HFF-Myc (cell line): Measurements from ENCODE around the gene CSNK1G2.

Source experiments
- DNase-seq: peaks from one replicate; pipeline ENCODE4 v3.0.0-alpha.2; 2011; ENCODE audit warnings: low read depth; ENCODE audit errors: extremely low read depth
- H3K4me3 ChIP-seq: replicated peaks from 2 replicates; pipeline ENCODE4 v1.5.1; 2011; ENCODE audit warnings: low read depth, mild to moderate bottlenecking, control low read depth, low read length
- CTCF ChIP-seq: IDR thresholded peaks from 2 replicates; pipeline ENCODE4 v1.5.1; 2012; ENCODE audit warnings: mild to moderate bottlenecking, low read depth, low read length, control low read depth; ENCODE audit errors: missing control alignments

The CSNK1G2 gene

GRCh38 chr19:1992759-1993260 lies 51.8 kb downstream of the CSNK1G2 start:
- no peak for TF ChIP-seq CTCF
- H3K4me3 ChIP-seq, result no peak overlapping the region
- no peak for DNase-seq

- no peak for TF ChIP-seq CTCF
- no peak overlapping the region for H3K4me3 ChIP-seq
- no peak for DNase-seq
Measured at GRCh38 chr19:1997353-1998233, 56.6 kb downstream of the CSNK1G2 start.

- H3K4me3 ChIP-seq, result no peak overlapping the region
- DNase-seq, result no peak
- no peak for TF ChIP-seq CTCF
Measured at GRCh38 chr19:1998712-1999708, 58.0 kb downstream of the CSNK1G2 start.

GRCh38 chr19:1999856-2000515 lies 59.0 kb downstream of the CSNK1G2 start:
- no peak overlapping the region for H3K4me3 ChIP-seq
- TF ChIP-seq CTCF, result no peak
- DNase-seq, result no peak

- no peak for DNase-seq
- no peak overlapping the region for H3K4me3 ChIP-seq
- no peak for TF ChIP-seq CTCF
Measured at GRCh38 chr19:2003874-2004273, 62.9 kb downstream of the CSNK1G2 start.

GRCh38 chr19:2010135-2010668 lies 69.2 kb downstream of the CSNK1G2 start:
- no peak for TF ChIP-seq CTCF
- no peak for DNase-seq

More at GRCh38 chr19:2010135-2010668, 69.2 kb downstream of the CSNK1G2 start:
- H3K4me3 ChIP-seq, result no peak overlapping the region
